NB4 (cell line): ENCODE measurements around the gene HK3.

Experiments
- DNase-seq: peaks from one replicate; pipeline ENCODE4 v3.0.0; 2010; ENCODE audit warnings: low read depth
- H3K4me3 ChIP-seq: one replicate; pipeline ENCODE4 v1.5.1; 2011; ENCODE audit warnings: mild to moderate bottlenecking, low read depth, low read length, moderate library complexity
- MYC ChIP-seq: IDR thresholded peaks from 2 replicates; pipeline ENCODE4 v1.6.1; 2011; ENCODE audit warnings: low read depth, low read length
- POLR2A ChIP-seq: IDR thresholded peaks from 2 replicates; pipeline ENCODE4 v1.6.1; 2011; ENCODE audit warnings: mild to moderate bottlenecking; ENCODE audit not compliant: insufficient read length; ENCODE audit errors: extremely low read depth
- TF ChIP-seq, protein P1 (sequence below): IDR thresholded peaks from 2 replicates; pipeline ENCODE4 v1.6.1; 2011; ENCODE audit warnings: low read depth, low read length
- TF ChIP-seq, protein P2 (sequence below): IDR thresholded peaks from one replicate; pipeline ENCODE4 v1.5.1; 2012; ENCODE audit warnings: low read depth, low read length

Gene HK3

DNA sequence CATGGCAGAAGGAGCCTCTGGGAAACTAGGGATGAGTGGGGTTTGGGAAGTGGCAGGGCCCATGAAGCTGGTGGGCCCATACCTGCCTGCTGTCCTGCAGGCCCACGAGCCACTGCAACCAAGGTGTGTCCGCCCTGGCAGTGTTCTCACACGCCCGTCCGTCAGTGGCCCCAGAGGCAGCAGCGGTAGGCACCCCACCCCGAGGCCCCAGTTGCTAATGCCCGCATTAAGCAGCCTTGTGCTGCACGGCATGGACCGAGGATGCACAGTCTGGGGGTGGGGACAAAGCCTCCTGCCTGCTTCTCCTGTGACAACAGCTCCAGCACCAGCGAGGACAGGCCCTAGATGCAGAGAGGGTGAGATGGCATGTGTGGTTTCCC lies 41.3 kb downstream of the HK3 start:
- no peak for DNase-seq
- H3K4me3 ChIP-seq: no peak overlapping the region
- TF ChIP-seq MYC (no peak), POLR2A (no peak)
- TF ChIP-seq, protein P1, sequence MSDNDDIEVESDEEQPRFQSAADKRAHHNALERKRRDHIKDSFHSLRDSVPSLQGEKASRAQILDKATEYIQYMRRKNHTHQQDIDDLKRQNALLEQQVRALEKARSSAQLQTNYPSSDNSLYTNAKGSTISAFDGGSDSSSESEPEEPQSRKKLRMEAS: no peak
- TF ChIP-seq, protein P2, sequence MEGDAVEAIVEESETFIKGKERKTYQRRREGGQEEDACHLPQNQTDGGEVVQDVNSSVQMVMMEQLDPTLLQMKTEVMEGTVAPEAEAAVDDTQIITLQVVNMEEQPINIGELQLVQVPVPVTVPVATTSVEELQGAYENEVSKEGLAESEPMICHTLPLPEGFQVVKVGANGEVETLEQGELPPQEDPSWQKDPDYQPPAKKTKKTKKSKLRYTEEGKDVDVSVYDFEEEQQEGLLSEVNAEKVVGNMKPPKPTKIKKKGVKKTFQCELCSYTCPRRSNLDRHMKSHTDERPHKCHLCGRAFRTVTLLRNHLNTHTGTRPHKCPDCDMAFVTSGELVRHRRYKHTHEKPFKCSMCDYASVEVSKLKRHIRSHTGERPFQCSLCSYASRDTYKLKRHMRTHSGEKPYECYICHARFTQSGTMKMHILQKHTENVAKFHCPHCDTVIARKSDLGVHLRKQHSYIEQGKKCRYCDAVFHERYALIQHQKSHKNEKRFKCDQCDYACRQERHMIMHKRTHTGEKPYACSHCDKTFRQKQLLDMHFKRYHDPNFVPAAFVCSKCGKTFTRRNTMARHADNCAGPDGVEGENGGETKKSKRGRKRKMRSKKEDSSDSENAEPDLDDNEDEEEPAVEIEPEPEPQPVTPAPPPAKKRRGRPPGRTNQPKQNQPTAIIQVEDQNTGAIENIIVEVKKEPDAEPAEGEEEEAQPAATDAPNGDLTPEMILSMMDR: no peak

DNA sequence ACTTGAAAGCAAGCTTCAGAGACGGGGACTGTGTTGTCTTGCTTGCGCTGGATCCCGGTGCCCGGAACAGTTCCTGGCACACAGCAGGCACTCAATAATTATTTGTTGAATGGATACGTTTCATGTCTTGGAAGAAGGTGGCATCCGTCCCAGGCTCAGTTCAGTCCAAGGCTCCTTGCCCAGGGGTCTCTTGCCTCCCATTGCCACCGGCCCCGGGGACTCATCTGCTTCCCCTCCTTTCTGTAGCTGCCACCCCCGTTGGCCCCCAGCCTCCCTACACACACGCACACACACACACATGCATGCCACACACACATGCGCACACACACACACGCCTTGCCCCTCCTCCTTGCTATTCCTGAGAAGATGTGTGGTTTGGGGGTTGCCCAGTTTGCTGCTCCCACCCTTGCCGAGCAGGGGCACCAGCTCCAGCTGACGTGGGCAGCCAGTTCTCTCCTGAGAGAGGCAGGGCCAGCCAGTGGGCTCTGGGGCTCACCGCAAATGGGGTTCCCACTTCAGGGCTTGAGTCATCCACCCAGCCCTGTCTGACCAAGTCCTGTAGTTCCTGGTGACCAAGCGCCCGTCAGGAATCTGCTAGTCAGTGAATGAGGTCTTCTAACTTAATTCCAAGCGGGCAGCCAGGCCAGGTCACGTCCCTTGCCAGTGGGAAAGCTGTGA lies 41.8 kb downstream of the HK3 start:
- TF ChIP-seq MYC (no peak), POLR2A (no peak)
- TF ChIP-seq, protein P1: no peak
- TF ChIP-seq, protein P2: no peak
- no peak for DNase-seq

DNA sequence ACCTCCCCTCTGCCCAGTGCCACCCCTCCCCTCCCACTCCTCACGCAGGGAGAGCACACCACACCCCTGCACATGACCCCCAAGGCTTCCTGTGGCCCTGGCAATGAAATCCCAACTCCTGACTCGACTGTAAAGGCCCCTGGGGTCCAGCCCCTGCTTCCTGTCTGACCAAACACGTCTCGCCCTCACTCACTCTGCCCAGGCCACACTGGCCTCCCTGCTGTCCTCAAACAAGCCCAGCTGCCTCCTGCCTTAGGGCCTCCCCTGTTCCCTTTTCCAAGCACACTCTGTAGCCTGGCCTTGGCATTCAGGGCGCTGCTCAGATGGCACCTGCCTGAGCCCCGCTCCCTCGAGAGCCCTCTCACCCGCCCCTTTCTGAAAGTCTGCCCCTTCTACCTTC lies 42.4 kb downstream of the HK3 start:
- TF ChIP-seq, protein P1: no peak
- no peak for TF ChIP-seq MYC
- TF ChIP-seq, protein P2: no peak
- no peak for TF ChIP-seq POLR2A
- no peak for DNase-seq

More for the DNA sequence above, 41.8 kb downstream of the HK3 start:
- H3K4me3 ChIP-seq: no peak overlapping the region

DNA sequence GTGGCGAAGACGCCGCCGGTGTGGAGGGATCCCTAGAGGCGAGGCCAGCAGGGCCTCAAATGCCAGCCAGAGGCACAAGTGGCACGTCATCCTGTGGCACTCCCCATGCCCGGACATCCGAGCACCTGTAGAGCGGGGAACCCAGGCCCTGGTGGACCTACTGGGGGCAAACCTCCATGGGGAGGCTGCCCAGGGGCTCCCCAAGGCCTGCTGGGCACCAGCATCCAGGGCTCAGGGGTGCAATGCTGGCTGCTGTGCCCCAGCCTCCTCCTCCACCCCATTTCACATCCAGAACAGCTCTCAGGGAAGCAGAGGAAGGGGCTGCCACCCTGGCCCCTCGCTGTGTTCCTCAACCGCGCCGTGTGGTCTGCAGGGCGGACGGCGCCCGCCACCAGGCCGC lies 43.5 kb downstream of the HK3 start:
- TF ChIP-seq, protein P1: no peak
- TF ChIP-seq POLR2A: no peak
- no peak for TF ChIP-seq MYC
- TF ChIP-seq, protein P2: no peak
- H3K4me3 ChIP-seq: no peak overlapping the region
- no peak for DNase-seq

More for the DNA sequence above, 42.4 kb downstream of the HK3 start:
- no peak overlapping the region for H3K4me3 ChIP-seq

DNA sequence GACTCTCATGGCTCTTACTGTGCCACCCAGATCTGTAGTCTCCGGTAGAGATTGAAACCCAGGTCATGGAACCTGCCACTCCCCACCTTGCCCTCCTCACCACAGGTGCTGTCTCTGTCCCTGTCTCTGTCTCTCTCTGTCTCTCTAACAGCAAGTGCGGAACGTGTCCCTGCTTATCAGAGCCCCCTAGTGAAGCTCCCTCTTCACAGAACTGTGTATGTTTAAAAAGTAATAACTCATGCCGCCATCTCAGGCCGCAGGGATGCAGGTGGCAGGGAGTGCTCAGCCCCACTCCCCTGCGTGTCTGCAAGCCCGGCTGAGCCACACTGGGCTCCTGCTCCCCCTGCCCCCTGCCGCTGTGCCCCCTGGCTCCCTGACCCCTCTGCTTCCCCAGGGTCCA lies 45.0 kb downstream of the HK3 start:
- no peak overlapping the region for H3K4me3 ChIP-seq
- TF ChIP-seq, protein P2: no peak
- no peak for TF ChIP-seq MYC
- TF ChIP-seq, protein P1: no peak
- TF ChIP-seq POLR2A: no peak
- DNase-seq: no peak
